K562 (cell line): ENCODE measurements around the gene PAQR4. TPM values are rescaled to one million over a fixed set of nuclear protein-coding genes. Genes with fewer than 3 reads are reported as not detected.
A peak's percentile ranks its signal among the peaks of the same experiment; 100 is the strongest.

ENCODE experiments used
- ATF1 ChIP-seq, 2 experiments: fragments of 450-650 bp in 1 of 2; IDR thresholded peaks; 2 replicates each; pipeline ENCODE4 v1.6.1; 2016; ENCODE audit warnings: missing compliant biosample characterization in 1 of 2, missing genetic modification characterization in 1 of 2
- BHLHE40 ChIP-seq: IDR thresholded peaks from 2 replicates; pipeline ENCODE4 v1.6.1; 2011; ENCODE audit warnings: low read length, improper control_type of control experiment
- BRD9 ChIP-seq: fragments of 450-650 bp; IDR thresholded peaks from 2 replicates; pipeline ENCODE4 v1.6.1; 2018; ENCODE audit warnings: low read depth; ENCODE audit not compliant: partially characterized antibody
- CC2D1A ChIP-seq: fragments of 450-650 bp; IDR thresholded peaks from 2 replicates; pipeline ENCODE4 v1.6.1; 2017; ENCODE audit warnings: mild to moderate bottlenecking
- CHD1 ChIP-seq: fragments of 200-600 bp; sonication (generic); IDR thresholded peaks from one replicate; pipeline ENCODE4 v1.6.1; 2012; ENCODE audit warnings: mild to moderate bottlenecking, moderate library complexity, low read length, inconsistent platforms
- E2F6 ChIP-seq, 2 experiments: IDR thresholded peaks; 2 replicates each; pipeline ENCODE4 v1.6.1; 2011; ENCODE audit warnings: borderline replicate concordance in 1 of 2, control low read depth in 1 of 2, low read depth in 1 of 2, low read length in 1 of 2, mild to moderate bottlenecking in 1 of 2, mixed read lengths in 1 of 2, moderate library complexity in 1 of 2; ENCODE audit not compliant: insufficient read depth in 1 of 2, insufficient read length in 1 of 2, poor library complexity in 1 of 2, severe bottlenecking in 1 of 2; ENCODE audit errors: extremely low read depth in 1 of 2
- MYNN ChIP-seq, 2 experiments: sonication (generic); formaldehyde crosslinking in 1 of 2; IDR thresholded peaks; 2 replicates each; pipeline versions ENCODE4 v1.5.0 to v1.6.1; 2016 to 2020; ENCODE audit warnings: antibody characterized with exemption in 1 of 2, missing genetic modification reagents in 1 of 2
- NCOA1 ChIP-seq: fragments of 450-650 bp; IDR thresholded peaks from 2 replicates; pipeline ENCODE4 v1.6.1; 2016; ENCODE audit warnings: low read depth
- NFRKB ChIP-seq: fragments of 450-650 bp; IDR thresholded peaks from 2 replicates; pipeline ENCODE4 v1.6.1; 2016; ENCODE audit warnings: low read depth
- RNF2 ChIP-seq: sonication (generic); IDR thresholded peaks from 2 replicates; pipeline ENCODE4 v1.6.1; 2016
- SMAD4 ChIP-seq: fragments of 250-450 bp; sonication (Bioruptor Pico); conservative IDR thresholded peaks from 2 replicates; pipeline ENCODE4 v1.8.0; 2021; ENCODE audit warnings: inconsistent platforms, mild to moderate bottlenecking, moderate library complexity
- SMARCA5 ChIP-seq: fragments of 450-650 bp; IDR thresholded peaks from 2 replicates; pipeline ENCODE4 v1.6.1; 2016
- THRAP3 ChIP-seq: fragments of 450-650 bp; IDR thresholded peaks from 2 replicates; pipeline ENCODE4 v1.6.1; 2016; ENCODE audit warnings: mild to moderate bottlenecking, inconsistent platforms, borderline replicate concordance
- XRCC5 ChIP-seq: fragments of 200-400 bp; formaldehyde crosslinking; IDR thresholded peaks from 2 replicates; pipeline ENCODE4 v1.6.1; 2017; ENCODE audit warnings: low read depth, mild to moderate bottlenecking, low read length
- ZBTB9 ChIP-seq: fragments of 450-650 bp; formaldehyde crosslinking; IDR thresholded peaks from 2 replicates; pipeline ENCODE4 v1.4.0; 2020; ENCODE audit warnings: mild to moderate bottlenecking, moderate library complexity
- ZNF445 ChIP-seq: fragments of 250-450 bp; sonication (Bioruptor Pico); IDR thresholded peaks from 2 replicates; pipeline ENCODE4 v1.4.0; 2020; ENCODE audit warnings: low read depth, mild to moderate bottlenecking, moderate library complexity
- ZNF592 ChIP-seq: fragments of 450-650 bp; IDR thresholded peaks from 2 replicates; pipeline ENCODE4 v1.6.1; 2017; ENCODE audit warnings: antibody characterized with exemption, mild to moderate bottlenecking
- polyA plus RNA-seq, 8 experiments: library from polyadenylated mRNA; depleted of rRNA in 4 of 8; stranded (reverse) in 5 of 8; unstranded in 3 of 8; fragments of >200 nt; fragmentation: Nextera tagmentation in 2 of 8; fragmentation: Illumina TruSeq in 1 of 8; extraction: Ambion mirVana in 2 of 8; extraction: Trizol in 1 of 8; gene quantifications; 2 replicates each; pipeline versions ENCODE4 v1.2.1 to v1.2.3, GENCODE V29; 2011 to 2014; ENCODE audit warnings: inconsistent platforms in 1 of 8, missing spikeins in 1 of 8
- total RNA-seq, 7 experiments: library from RNA; depleted of rRNA in 6 of 7; stranded (reverse); fragments of >200 nt in 6 of 7; fragmentation: Illumina TruSeq in 2 of 7; extraction: Trizol in 2 of 7; gene quantifications; 2 replicates each; pipeline versions ENCODE4 v1.2.1 to v1.2.3, GENCODE V29; 2011 to 2021; ENCODE audit warnings: low replicate concordance in 1 of 7

Gene PAQR4
- total and polyA plus RNA-seq, 9 of the 15 experiments (the other 6 are each of a cell fraction or from before 2014, with no cell fraction given) = 0.62 to 40.4 (median 19.5) TPM

GRCh38 chr16:3007957-3008689, 39.0 kb downstream of the PAQR4 start (continued):
- TF ChIP-seq ZNF592 (peak; percentile 60; the same call in 1 of the 2 replicates), THRAP3 (0 out of 2 replicates have a peak, but pooled peaks have one; percentile 24), BHLHE40 (peak; percentile 7; the same call in 1 of the 2 replicates), XRCC5 (0 out of 2 replicates have a peak, but pooled peaks have one; percentile 29), SMARCA5 (0 out of 2 replicates have a peak, but pooled peaks have one; percentile 16), CHD1 (no peak), BRD9 (peak; percentile 61), CC2D1A (no peak), MYNN (IDR thresholded peaks at IDR 0.05) (peak; percentile 68), MYNN (CRISPR knock-in tag; IDR thresholded peaks at IDR 0.05) (no peak), ZNF445 (CRISPR knock-in tag) (no peak), RNF2 (peak; percentile 69; the same call in 1 of the 2 replicates), NCOA1 (peak; percentile 60; the same call in 1 of the 2 replicates), NFRKB (peak; percentile 94), E2F6 (IDR thresholded peaks at IDR 0.05; ENCODE audit: borderline replicate concordance in 1 of 2, extremely low read depth in 1 of 2, insufficient read depth in 1 of 2, insufficient read length in 1 of 2, low read depth in 1 of 2, low read length in 1 of 2, poor library complexity in 1 of 2, severe bottlenecking in 1 of 2) (peak in 1 of 2 experiments; percentile 29), SMAD4 (CRISPR knock-in tag) (peak; percentile 71; the same call in 1 of the 2 replicates), ZBTB9 (CRISPR knock-in tag) (peak; percentile 22; the same call in 1 of the 2 replicates), ATF1 (CRISPR knock-in tag; IDR thresholded peaks at IDR 0.05) (no peak), ATF1 (tag; IDR thresholded peaks at IDR 0.05) (peak; percentile 51; the same call in 1 of the 2 replicates)
